ENCODE results near the gene MAGI2. TPM values are rescaled to one million over a fixed set of nuclear protein-coding genes. Genes with fewer than 3 reads are reported as not detected.

MAGI2 gene
- total and polyA plus RNA-seq, 2 experiments from 2014 or later = 10.4 to 26.4 TPM

GRCh38 chr7:78695826-78696225 is 757.6 kb downstream of the MAGI2 start:
- TF ChIP-seq ETS1 (IDR thresholded peaks at IDR 0.05) (no peak), POLR2AphosphoS5 (IDR thresholded peaks at IDR 0.05; ENCODE audit: low read depth) (no peak), REST (IDR thresholded peaks at IDR 0.05; ENCODE audit: unreplicated experiment) (no peak), CTCF (conservative IDR thresholded peaks at IDR 0.05; ENCODE audit: low read depth in 2 of 2) (no peak), EZH2 (IDR thresholded peaks at IDR 0.05; ENCODE audit: low read depth, unreplicated experiment) (no peak), ZNF331 (CRISPR knock-in tag; IDR thresholded peaks at IDR 0.05; ENCODE audit: low read depth) (no peak), NANOG (IDR thresholded peaks at IDR 0.05; ENCODE audit: borderline replicate concordance) (no peak), STAT1 (IDR thresholded peaks at IDR 0.05; ENCODE audit: unreplicated experiment) (no peak), EZH2phosphoT487 (IDR thresholded peaks at IDR 0.05; ENCODE audit: unreplicated experiment) (no peak), ZNF462 (CRISPR knock-in tag; IDR thresholded peaks at IDR 0.05) (no peak), CREB1 (CRISPR knock-in tag; IDR thresholded peaks at IDR 0.05; ENCODE audit: low read depth) (no peak), ZNF114 (CRISPR knock-in tag; IDR thresholded peaks at IDR 0.05) (no peak), JUNB (IDR thresholded peaks at IDR 0.05; ENCODE audit: unreplicated experiment) (no peak)
- no peaks in the 10 kb centered on the region for H3K9me2 ChIP-seq (ENCODE audit: insufficient read depth)
- DNase-seq (ENCODE audit: low spot score) = no peak
- ATAC-seq = no peak
- H3K4me1 ChIP-seq (ENCODE audit: insufficient read depth) = peaks cover 12% of the 10 kb centered on the region; the same call in 1 of the 2 replicates
- no peaks in the 10 kb centered on the region for H3K36me3 ChIP-seq (ENCODE audit: insufficient read depth)
- no peak overlapping the region for H3K4me2 ChIP-seq
- no peak overlapping the region for H3K4me3 ChIP-seq
- Mint-ChIP-seq H3K36me3 (ENCODE audit: low read depth) (no peaks in the 10 kb centered on the region), H3K4me1 (peaks cover 18% of the 10 kb centered on the region), H3K27me3 (ENCODE audit: insufficient read depth, low read depth, poor library complexity) (no peaks in the 10 kb centered on the region), H3K4me3 (no peak overlapping the region), H3K27ac (no peak overlapping the region), H3K9me3 (no peaks in the 10 kb centered on the region)
- no peaks in the 10 kb centered on the region for H4K20me1 ChIP-seq (replicated peaks; ENCODE audit: insufficient read depth)
- H3K79me2 ChIP-seq (replicated peaks; ENCODE audit: insufficient read depth) = peaks cover 3% of the 10 kb centered on the region
- no peak overlapping the region for H3K27ac ChIP-seq (ENCODE audit: low read depth)
- no peak overlapping the region for H2AFZ ChIP-seq
- no peaks in the 10 kb centered on the region for H3K27me3 ChIP-seq (ENCODE audit: insufficient read depth)
- no peaks in the 10 kb centered on the region for H3F3A ChIP-seq (replicated peaks; ENCODE audit: low read depth)
